ENCODE data around the gene FGFR4. TPM values are rescaled to one million over a fixed set of nuclear protein-coding genes. Genes with fewer than 3 reads are reported as not detected.

The FGFR4 gene
- total RNA-seq, 1 experiment from 2014 or later: 24.6 TPM

DNA sequence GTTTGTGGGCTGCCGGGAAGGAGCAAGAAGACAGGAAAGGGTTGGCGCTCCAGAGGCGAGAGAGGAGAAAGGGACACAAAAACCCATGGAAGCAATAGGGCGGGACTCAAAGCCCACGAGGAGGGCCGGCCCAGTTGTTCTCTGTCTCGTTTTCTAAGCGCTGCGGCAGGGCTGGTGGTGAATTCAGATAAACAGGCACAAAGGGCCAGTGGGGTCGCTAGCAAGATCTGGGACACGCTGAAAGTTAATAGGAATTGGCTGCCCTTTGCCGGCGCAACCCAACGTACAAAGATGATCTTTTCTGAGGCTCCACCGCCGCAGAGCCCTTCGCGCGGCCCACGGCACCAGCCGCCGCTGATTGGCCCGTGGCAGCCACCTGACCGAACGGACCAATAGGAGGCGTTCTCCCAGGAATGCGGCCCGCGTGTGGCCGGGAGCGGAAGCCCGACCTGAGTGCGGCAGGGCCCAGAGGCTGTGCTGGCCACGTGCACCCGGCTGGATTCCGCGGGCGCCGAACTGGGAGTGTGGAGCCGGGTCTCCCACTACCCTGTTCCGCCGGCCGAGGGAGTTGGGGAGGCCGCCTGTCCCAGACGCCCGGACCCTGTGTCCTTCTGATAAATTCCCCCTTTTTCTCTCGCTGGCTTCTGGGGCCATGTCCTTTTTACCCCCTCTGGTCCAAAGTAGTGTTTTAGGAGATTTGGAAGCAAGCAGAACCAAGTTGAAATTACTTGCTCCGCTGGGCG is 30.1 kb downstream of the FGFR4 start:
- no peaks in the 10 kb centered on the region for H3K36me3 ChIP-seq (ENCODE audit: low read depth, low read length)
- H3K9ac ChIP-seq (ENCODE audit: low read length): no peak overlapping the region
- H3F3A ChIP-seq (ENCODE audit: low read length, unreplicated experiment): no peaks in the 10 kb centered on the region
- H3K27ac ChIP-seq (ENCODE audit: low read length): no peak overlapping the region
- H3K4me2 ChIP-seq (ENCODE audit: low read length): no peak overlapping the region
- no TSS peak for BruUV-seq (replicated peaks)
- H3K9me2 ChIP-seq (replicated peaks; ENCODE audit: low read length): no peaks in the 10 kb centered on the region
- TF ChIP-seq EZH2phosphoT487 (IDR thresholded peaks at IDR 0.05; ENCODE audit: borderline replicate concordance, low read length) (no peak), EZH2 (IDR thresholded peaks at IDR 0.05; ENCODE audit: low read length, unreplicated experiment) (no peak)
- TF ChIP-seq, protein P1, sequence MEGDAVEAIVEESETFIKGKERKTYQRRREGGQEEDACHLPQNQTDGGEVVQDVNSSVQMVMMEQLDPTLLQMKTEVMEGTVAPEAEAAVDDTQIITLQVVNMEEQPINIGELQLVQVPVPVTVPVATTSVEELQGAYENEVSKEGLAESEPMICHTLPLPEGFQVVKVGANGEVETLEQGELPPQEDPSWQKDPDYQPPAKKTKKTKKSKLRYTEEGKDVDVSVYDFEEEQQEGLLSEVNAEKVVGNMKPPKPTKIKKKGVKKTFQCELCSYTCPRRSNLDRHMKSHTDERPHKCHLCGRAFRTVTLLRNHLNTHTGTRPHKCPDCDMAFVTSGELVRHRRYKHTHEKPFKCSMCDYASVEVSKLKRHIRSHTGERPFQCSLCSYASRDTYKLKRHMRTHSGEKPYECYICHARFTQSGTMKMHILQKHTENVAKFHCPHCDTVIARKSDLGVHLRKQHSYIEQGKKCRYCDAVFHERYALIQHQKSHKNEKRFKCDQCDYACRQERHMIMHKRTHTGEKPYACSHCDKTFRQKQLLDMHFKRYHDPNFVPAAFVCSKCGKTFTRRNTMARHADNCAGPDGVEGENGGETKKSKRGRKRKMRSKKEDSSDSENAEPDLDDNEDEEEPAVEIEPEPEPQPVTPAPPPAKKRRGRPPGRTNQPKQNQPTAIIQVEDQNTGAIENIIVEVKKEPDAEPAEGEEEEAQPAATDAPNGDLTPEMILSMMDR (conservative IDR thresholded peaks at IDR 0.05; ENCODE audit: low read depth, low read length): no peak
- H3K4me3 ChIP-seq (ENCODE audit: low read length): no peak overlapping the region
- no peaks in the 10 kb centered on the region for H3K27me3 ChIP-seq (ENCODE audit: low read length)
- H3K9me3 ChIP-seq (ENCODE audit: low read length): no peaks in the 10 kb centered on the region
- no peaks in the 10 kb centered on the region for H3K4me1 ChIP-seq (ENCODE audit: insufficient read depth, low read length)
- no peaks in the 10 kb centered on the region for H3K79me2 ChIP-seq (ENCODE audit: low read length)
- intact Hi-C loops (cut with micrococcal nuclease): no loop called here
- H4K20me1 ChIP-seq (ENCODE audit: low read length): no peaks in the 10 kb centered on the region
- POLR2A ChIA-PET (ENCODE audit: unreplicated experiment): no interaction called here
- CTCF ChIA-PET: no interaction called here
- no peak for DNase-seq
- ATAC-seq: no peak
- H2AFZ ChIP-seq (ENCODE audit: low read length): no peak overlapping the region

DNA sequence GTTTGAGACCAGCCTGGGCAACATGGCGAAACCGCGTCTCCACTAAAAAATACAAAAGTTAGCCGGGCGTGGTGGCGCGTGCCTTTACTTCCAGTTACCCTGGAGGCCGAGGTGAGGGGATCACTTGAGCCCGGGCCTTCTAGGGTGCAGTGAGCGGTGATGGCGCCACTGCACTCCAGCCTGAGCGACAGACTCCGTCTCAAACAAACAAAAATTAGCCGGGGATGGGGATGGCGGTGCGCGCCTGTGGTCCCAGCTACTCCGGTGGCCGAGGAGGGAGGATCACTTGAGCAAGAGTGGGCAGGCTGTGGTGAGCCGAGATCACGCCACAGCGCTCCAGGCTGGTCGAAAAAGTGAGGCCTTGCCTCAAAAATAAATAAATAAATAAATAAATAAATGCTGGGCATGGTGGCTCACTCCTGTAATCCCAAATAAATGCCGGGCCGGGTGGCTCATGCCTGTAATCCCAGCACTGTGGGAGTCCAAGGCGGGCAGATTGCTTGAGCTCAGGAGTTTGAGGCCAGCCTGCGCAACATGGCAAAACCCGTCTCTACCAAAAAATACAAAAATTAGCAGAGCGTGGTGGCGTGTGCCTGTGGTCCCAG is 30.8 kb downstream of the FGFR4 start:
- no peak overlapping the region for H2AFZ ChIP-seq (ENCODE audit: low read length)
- H3K36me3 ChIP-seq (ENCODE audit: low read depth, low read length): no peaks in the 10 kb centered on the region
- H3K79me2 ChIP-seq (ENCODE audit: low read length): no peaks in the 10 kb centered on the region
- ATAC-seq (no peak), DNase-seq (no peak)
- ChIA-PET CTCF (no interaction called here), POLR2A (ENCODE audit: unreplicated experiment) (interaction anchor here (0.6 kb wide), 1 partner anchor 19 kb away, joined by 3 read pairs; no protein-coding TSS in a partner anchor)
- BruUV-seq (replicated peaks): no TSS peak
- no peaks in the 10 kb centered on the region for H4K20me1 ChIP-seq (ENCODE audit: low read length)
- H3F3A ChIP-seq (ENCODE audit: low read length, unreplicated experiment): no peaks in the 10 kb centered on the region
- no peak overlapping the region for H3K27ac ChIP-seq (ENCODE audit: low read length)
- no peaks in the 10 kb centered on the region for H3K9me2 ChIP-seq (replicated peaks; ENCODE audit: low read length)
- H3K4me2 ChIP-seq (ENCODE audit: low read length): no peak overlapping the region
- TF ChIP-seq, protein P1 (conservative IDR thresholded peaks at IDR 0.05; ENCODE audit: low read depth, low read length): no peak
- TF ChIP-seq EZH2 (IDR thresholded peaks at IDR 0.05; ENCODE audit: low read length, unreplicated experiment): no peak
- TF ChIP-seq EZH2phosphoT487 (IDR thresholded peaks at IDR 0.05; ENCODE audit: borderline replicate concordance, low read length): no peak
- H3K9ac ChIP-seq (ENCODE audit: low read length): no peak overlapping the region
- H3K27me3 ChIP-seq (ENCODE audit: low read length): no peaks in the 10 kb centered on the region
- H3K4me3 ChIP-seq (ENCODE audit: low read length): no peak overlapping the region
- intact Hi-C loops (cut with micrococcal nuclease): no loop called here
- no peaks in the 10 kb centered on the region for H3K9me3 ChIP-seq (ENCODE audit: low read length)
- H3K4me1 ChIP-seq (ENCODE audit: insufficient read depth, low read length): no peaks in the 10 kb centered on the region

DNA sequence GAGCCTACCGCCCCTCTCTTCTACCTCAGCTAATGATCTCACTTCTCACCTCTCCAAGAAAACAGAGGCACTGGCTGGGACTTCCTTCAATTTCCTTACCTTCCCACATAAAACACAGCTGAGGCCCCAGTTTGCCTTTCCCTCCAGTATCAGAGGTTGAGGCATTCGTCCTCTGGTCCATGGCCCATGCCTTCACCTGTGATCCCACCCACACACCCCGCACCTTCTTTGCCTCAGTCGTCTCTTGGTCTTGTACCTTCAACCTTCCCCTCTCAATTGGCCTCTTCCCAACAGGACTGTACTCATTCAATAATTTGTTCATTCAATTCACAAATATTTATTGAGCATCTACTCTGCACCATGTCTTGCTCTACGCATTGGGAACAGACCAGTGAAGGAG is 35.9 kb downstream of the FGFR4 start:
- no peak overlapping the region for H3K4me3 ChIP-seq (ENCODE audit: low read length)
- no peak overlapping the region for H3K9ac ChIP-seq (ENCODE audit: low read length)
- no peak overlapping the region for H3K4me2 ChIP-seq (ENCODE audit: low read length)
- H3K27ac ChIP-seq (ENCODE audit: low read length): no peak overlapping the region
- no peaks in the 10 kb centered on the region for H3K9me3 ChIP-seq (ENCODE audit: low read length)
- H3K36me3 ChIP-seq (ENCODE audit: low read depth, low read length): no peaks in the 10 kb centered on the region
- no peak overlapping the region for H2AFZ ChIP-seq (ENCODE audit: low read length)
- CTCF ChIA-PET: interaction anchor here (0.6 kb wide), 1 partner anchor 10 kb away, joined by 3 read pairs; no protein-coding TSS in a partner anchor
- intact Hi-C loops (cut with micrococcal nuclease): no loop called here
- ATAC-seq (no peak), DNase-seq (no peak)
- no peaks in the 10 kb centered on the region for H3K4me1 ChIP-seq (ENCODE audit: insufficient read depth, low read length)
- H4K20me1 ChIP-seq (ENCODE audit: low read length): no peaks in the 10 kb centered on the region
- H3F3A ChIP-seq (ENCODE audit: low read length, unreplicated experiment): no peaks in the 10 kb centered on the region
- H3K9me2 ChIP-seq (replicated peaks; ENCODE audit: low read length): no peaks in the 10 kb centered on the region
- TF ChIP-seq, protein P1 (conservative IDR thresholded peaks at IDR 0.05; ENCODE audit: low read depth, low read length): no peak
- TF ChIP-seq EZH2phosphoT487 (IDR thresholded peaks at IDR 0.05; ENCODE audit: borderline replicate concordance, low read length): no peak
- TF ChIP-seq EZH2 (IDR thresholded peaks at IDR 0.05; ENCODE audit: low read length, unreplicated experiment): no peak
- H3K79me2 ChIP-seq (ENCODE audit: low read length): no peaks in the 10 kb centered on the region
- POLR2A ChIA-PET (ENCODE audit: unreplicated experiment): no interaction called here
- BruUV-seq (replicated peaks): no TSS peak
- no peaks in the 10 kb centered on the region for H3K27me3 ChIP-seq (ENCODE audit: low read length)
